ENCODE results near the gene COMT. TPM values are rescaled to one million over a fixed set of nuclear protein-coding genes. Genes with fewer than 3 reads are reported as not detected.
"Not testable (repeated sequence)": the region's sequence is repeated elsewhere in the genome, so short reads cannot be mapped to it uniquely, and the experiment has no call there.

The COMT gene
- total RNA-seq, 1 donor from 2014 or later: 221 TPM

DNA sequence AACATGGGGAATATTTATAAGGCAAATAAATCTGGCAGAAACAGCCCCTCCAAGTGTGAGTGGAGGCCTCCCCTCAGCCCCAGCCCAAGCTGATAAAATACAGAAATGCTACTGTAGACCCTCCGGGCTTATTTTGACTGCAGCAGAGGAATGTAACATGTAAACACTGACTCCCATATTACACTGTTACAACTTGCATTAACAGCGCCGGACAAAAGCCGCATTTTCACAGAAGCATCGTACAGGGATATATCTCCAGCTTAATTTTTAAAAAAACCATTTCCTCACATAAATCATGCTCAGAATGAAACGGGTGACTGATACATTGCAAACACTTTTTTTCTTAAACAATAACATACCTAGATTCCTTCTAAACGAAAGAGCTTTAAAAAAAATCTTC lies 36.6 kb upstream of the COMT start:
- FAIRE-seq: no peak
- peaks cover 4% of the 10 kb centered on the region for H3K36me3 ChIP-seq (ENCODE audit: control insufficient read depth, insufficient read depth, low read length)
- H3K27me3 ChIP-seq (ENCODE audit: control insufficient read depth, insufficient read depth, low read length): no peaks in the 10 kb centered on the region
- peak; percentile 21 for DNase-seq (ENCODE audit: low read depth)
- no peak overlapping the region for H3K4me3 ChIP-seq (ENCODE audit: low read depth, low read length)
- TF ChIP-seq, protein P1, sequence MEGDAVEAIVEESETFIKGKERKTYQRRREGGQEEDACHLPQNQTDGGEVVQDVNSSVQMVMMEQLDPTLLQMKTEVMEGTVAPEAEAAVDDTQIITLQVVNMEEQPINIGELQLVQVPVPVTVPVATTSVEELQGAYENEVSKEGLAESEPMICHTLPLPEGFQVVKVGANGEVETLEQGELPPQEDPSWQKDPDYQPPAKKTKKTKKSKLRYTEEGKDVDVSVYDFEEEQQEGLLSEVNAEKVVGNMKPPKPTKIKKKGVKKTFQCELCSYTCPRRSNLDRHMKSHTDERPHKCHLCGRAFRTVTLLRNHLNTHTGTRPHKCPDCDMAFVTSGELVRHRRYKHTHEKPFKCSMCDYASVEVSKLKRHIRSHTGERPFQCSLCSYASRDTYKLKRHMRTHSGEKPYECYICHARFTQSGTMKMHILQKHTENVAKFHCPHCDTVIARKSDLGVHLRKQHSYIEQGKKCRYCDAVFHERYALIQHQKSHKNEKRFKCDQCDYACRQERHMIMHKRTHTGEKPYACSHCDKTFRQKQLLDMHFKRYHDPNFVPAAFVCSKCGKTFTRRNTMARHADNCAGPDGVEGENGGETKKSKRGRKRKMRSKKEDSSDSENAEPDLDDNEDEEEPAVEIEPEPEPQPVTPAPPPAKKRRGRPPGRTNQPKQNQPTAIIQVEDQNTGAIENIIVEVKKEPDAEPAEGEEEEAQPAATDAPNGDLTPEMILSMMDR (IDR thresholded peaks at IDR 0.05; ENCODE audit: insufficient read depth, low read length, severe bottlenecking): no peak

DNA sequence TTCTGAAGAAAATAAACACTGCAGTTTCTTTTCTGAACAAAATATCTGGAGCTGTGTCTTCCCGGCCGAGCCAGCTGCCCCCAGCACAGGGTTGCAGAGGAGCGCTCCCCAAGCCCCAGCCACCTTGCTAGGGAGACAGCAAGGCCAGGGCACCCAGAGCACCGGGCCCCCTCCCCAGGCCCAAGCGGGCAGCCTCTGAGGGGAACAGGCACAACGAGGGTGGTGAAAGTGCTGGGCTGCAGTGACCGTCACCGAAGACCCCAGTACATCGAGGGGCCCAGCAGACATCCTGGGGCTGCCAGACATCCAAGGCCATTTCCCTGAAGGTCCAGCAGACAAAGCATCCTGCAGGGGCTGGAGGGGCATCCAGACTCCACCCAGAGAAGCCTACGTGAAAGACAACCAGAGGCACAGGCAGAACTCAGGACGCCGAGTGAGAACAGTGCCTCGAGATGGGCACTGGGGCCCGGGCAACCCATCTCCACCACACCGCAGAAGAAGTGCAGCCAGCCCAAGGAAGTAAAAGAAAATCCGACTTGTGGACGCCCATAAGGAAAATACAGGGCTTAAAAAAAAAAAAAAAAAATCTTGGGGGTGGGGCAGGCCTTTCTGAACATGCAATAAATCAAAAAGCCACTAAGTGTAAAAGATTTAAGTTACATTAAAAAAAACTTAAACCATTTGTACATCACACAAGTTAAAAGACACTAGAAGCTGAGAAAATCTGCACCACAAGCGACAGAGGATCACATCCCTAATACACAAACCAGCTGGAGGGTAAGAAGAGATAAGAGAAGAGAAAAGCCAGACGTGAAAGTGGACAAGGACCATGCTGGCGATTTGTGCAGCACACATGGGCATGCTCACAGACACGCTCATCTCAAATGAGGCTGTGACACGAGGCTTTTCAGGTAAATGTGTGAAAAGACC lies 36.0 kb upstream of the COMT start:
- Histone ChIP-seq H3K36me3 (ENCODE audit: control insufficient read depth, insufficient read depth, low read length) (peaks cover 4% of the 10 kb centered on the region), H3K4me3 (ENCODE audit: low read depth, low read length) (no peak overlapping the region), H3K27me3 (ENCODE audit: control insufficient read depth, insufficient read depth, low read length) (no peaks in the 10 kb centered on the region)
- FAIRE-seq (no peak), DNase-seq (ENCODE audit: low read depth) (no peak)
- TF ChIP-seq, protein P1 (IDR thresholded peaks at IDR 0.05; ENCODE audit: insufficient read depth, low read length, severe bottlenecking): no peak

- not testable (repeated sequence) for H3K36me3 ChIP-seq (ENCODE audit: control insufficient read depth, insufficient read depth, low read length); H3K27me3 ChIP-seq (ENCODE audit: control insufficient read depth, insufficient read depth, low read length); DNase-seq (ENCODE audit: low read depth); FAIRE-seq; H3K4me3 ChIP-seq (ENCODE audit: low read depth, low read length)
Measured at GRCh38 chr22:19906864-19907263, 34.7 kb upstream of the COMT start.

DNA sequence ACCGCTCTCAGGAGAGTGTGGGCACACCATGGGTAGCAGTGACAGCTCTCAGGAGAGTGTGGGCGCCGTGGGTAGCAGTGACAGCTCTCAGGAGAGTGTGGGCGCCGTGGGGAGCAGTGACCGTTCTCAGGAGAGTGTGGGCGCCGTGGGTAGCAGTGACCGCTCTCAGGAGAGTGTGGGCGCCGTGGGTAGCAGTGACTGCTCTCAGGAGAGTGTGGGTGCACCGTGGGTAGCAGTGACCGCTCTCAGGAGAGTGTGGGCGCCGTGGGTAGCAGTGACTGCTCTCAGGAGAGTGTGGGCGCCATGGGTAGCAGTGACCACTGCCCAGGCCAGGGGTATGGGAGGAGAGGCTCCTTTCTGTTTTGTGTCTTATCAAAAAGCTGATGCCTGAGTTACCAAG lies 33.7 kb upstream of the COMT start:
- FAIRE-seq; H3K4me3 ChIP-seq (ENCODE audit: low read depth, low read length); H3K36me3 ChIP-seq (ENCODE audit: control insufficient read depth, insufficient read depth, low read length); DNase-seq (ENCODE audit: low read depth); H3K27me3 ChIP-seq (ENCODE audit: control insufficient read depth, insufficient read depth, low read length): not testable (repeated sequence)

DNA sequence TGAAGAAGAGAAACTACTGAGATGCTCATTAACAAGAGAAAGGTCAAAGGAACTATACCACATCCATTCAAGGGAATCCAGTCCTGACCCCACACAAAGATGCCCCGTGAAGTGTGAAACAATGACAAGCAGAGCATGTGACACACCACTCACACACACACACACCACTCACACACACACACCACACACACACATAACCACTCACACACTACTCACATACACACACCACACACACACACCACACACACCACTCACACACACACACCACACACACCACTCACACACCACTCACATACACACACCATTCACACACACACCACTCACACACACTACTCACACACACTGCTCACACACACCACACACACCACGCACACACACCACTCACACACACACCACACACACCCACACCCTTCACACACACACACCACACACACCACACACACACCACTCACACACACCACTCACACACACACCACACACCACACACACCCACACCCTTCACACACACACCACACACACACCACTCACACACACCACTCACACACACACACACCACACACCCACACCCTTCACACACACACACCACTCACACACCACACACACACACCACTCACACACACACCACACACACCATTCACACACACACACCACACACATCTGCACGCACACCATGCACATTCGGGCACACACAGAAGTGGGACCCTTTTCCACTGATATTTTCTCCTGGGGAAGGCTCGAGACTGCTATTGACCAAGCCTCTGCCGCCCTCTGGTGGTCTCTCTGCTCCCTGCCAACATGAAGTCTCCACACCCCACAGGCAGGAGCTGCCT lies 32.0 kb upstream of the COMT start:
- Histone ChIP-seq H3K4me3 (ENCODE audit: low read depth, low read length) (no peak overlapping the region), H3K36me3 (ENCODE audit: control insufficient read depth, insufficient read depth, low read length) (peaks cover 9% of the 10 kb centered on the region), H3K27me3 (ENCODE audit: control insufficient read depth, insufficient read depth, low read length) (no peaks in the 10 kb centered on the region)
- DNase-seq (ENCODE audit: low read depth) (peak; percentile 53), FAIRE-seq (peak; percentile 100)
- TF ChIP-seq, protein P1 (IDR thresholded peaks at IDR 0.05; ENCODE audit: insufficient read depth, low read length, severe bottlenecking): peak; percentile 96

DNA sequence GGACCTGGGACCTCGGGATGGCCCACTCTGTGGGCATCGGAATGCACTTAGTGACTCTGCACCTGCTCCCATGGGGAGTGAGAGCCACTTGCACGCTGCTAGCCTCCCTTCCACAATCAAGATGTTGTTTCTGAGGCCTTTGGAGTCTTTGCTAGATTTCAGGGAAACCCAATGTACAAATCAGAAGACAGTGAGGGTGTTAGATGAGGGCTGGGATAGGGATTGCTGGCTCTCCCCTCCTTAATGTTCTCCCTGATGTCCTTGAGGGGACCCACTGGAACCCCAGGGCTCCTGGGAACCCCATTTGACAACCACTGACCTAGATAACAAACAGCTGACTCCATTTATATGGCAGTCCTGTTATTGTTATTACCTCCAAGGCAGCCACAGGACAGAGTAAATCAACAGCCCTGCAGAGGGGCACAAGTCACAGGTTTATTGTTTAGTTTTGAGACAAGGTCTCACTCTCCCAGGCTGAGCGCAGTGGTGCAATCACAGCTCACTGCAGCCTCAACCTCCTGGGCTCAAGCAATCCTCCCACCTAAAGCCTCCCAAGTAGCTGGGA lies 31.3 kb upstream of the COMT start:
- peaks cover 11% of the 10 kb centered on the region for H3K36me3 ChIP-seq (ENCODE audit: control insufficient read depth, insufficient read depth, low read length)
- DNase-seq (ENCODE audit: low read depth) (no peak), FAIRE-seq (no peak)
- TF ChIP-seq, protein P1 (IDR thresholded peaks at IDR 0.05; ENCODE audit: insufficient read depth, low read length, severe bottlenecking): no peak
- H3K27me3 ChIP-seq (ENCODE audit: control insufficient read depth, insufficient read depth, low read length): no peaks in the 10 kb centered on the region
- no peak overlapping the region for H3K4me3 ChIP-seq (ENCODE audit: low read depth, low read length)
